Effector memory CD4-positive, alpha-beta T cell (primary cell): ENCODE data around the gene METTL25.

ENCODE experiments used
- DNase-seq, 3 donors: peaks; one replicate each; pipeline ENCODE4 v3.0.0-alpha.2; 2020
- H3K27ac ChIP-seq: 2 replicates; pipeline ENCODE4 v1.7.0; 2013; ENCODE audit warnings: mild to moderate bottlenecking, low read length, moderate library complexity; ENCODE audit not compliant: insufficient read depth, poor library complexity, severe bottlenecking
- H3K27me3 ChIP-seq: replicated peaks from 2 replicates; pipeline ENCODE4 v1.7.0; 2013; ENCODE audit warnings: mild to moderate bottlenecking, low read length; ENCODE audit not compliant: insufficient read depth, control insufficient read depth, poor library complexity, severe bottlenecking
- H3K36me3 ChIP-seq: 2 replicates; pipeline ENCODE4 v1.7.0; 2013; ENCODE audit warnings: mild to moderate bottlenecking, low read length, moderate library complexity; ENCODE audit not compliant: control insufficient read depth, insufficient read depth
- H3K4me1 ChIP-seq: 2 replicates; pipeline ENCODE4 v1.7.0; 2013; ENCODE audit warnings: low read length, mild to moderate bottlenecking; ENCODE audit not compliant: control insufficient read depth, insufficient read depth, poor library complexity, severe bottlenecking
- H3K4me3 ChIP-seq: 2 replicates; pipeline ENCODE4 v1.7.0; 2013; ENCODE audit warnings: low read length, low read depth, mild to moderate bottlenecking; ENCODE audit not compliant: insufficient read depth, poor library complexity, severe bottlenecking
- H3K9me3 ChIP-seq: 2 replicates; pipeline ENCODE4 v1.7.0; 2013; ENCODE audit warnings: mild to moderate bottlenecking, low read length, moderate library complexity; ENCODE audit not compliant: control insufficient read depth

METTL25 gene

GRCh38 chr12:82398879-82399278 lies 40.5 kb downstream of the METTL25 start:
- Histone ChIP-seq H3K36me3 (peaks cover 5% of the 10 kb centered on the region), H3K4me1 (no peaks in the 10 kb centered on the region), H3K27ac (no peak overlapping the region), H3K9me3 (no peaks in the 10 kb centered on the region), H3K4me3 (no peak overlapping the region), H3K27me3 (no peaks in the 10 kb centered on the region)
- DNase-seq: no peak

- Histone ChIP-seq H3K9me3 (no peaks in the 10 kb centered on the region), H3K36me3 (peaks cover 5% of the 10 kb centered on the region), H3K27me3 (no peaks in the 10 kb centered on the region), H3K4me3 (no peak overlapping the region), H3K4me1 (no peaks in the 10 kb centered on the region), H3K27ac (no peak overlapping the region)
- DNase-seq: no peak
These were observed 42.5 kb downstream of the METTL25 start for GRCh38 chr12:82400819-82401218.

- Histone ChIP-seq H3K36me3 (no peaks in the 10 kb centered on the region), H3K4me1 (no peaks in the 10 kb centered on the region), H3K4me3 (no peak overlapping the region), H3K27ac (no peak overlapping the region), H3K9me3 (no peaks in the 10 kb centered on the region), H3K27me3 (no peaks in the 10 kb centered on the region)
- no peak for DNase-seq
These were observed 48.3 kb downstream of the METTL25 start for GRCh38 chr12:82406651-82407050.

GRCh38 chr12:82407481-82407880 lies 49.2 kb downstream of the METTL25 start:
- H3K4me3 ChIP-seq: no peak overlapping the region
- no peak for DNase-seq
- no peaks in the 10 kb centered on the region for H3K27me3 ChIP-seq
- H3K36me3 ChIP-seq: no peaks in the 10 kb centered on the region
- H3K27ac ChIP-seq: no peak overlapping the region
- H3K4me1 ChIP-seq: no peaks in the 10 kb centered on the region
- no peaks in the 10 kb centered on the region for H3K9me3 ChIP-seq

- no peak overlapping the region for H3K27ac ChIP-seq
These were observed 50.5 kb downstream of the METTL25 start for GRCh38 chr12:82408844-82409243.

GRCh38 chr12:82411546-82412230 lies 53.4 kb downstream of the METTL25 start:
- no peak overlapping the region for H3K27ac ChIP-seq
- no peak overlapping the region for H3K4me3 ChIP-seq
- H3K27me3 ChIP-seq: no peaks in the 10 kb centered on the region
- no peak for DNase-seq
- no peaks in the 10 kb centered on the region for H3K9me3 ChIP-seq
- H3K4me1 ChIP-seq: no peaks in the 10 kb centered on the region
- no peaks in the 10 kb centered on the region for H3K36me3 ChIP-seq

More at GRCh38 chr12:82408844-82409243, 50.5 kb downstream of the METTL25 start:
- Histone ChIP-seq H3K4me1 (no peaks in the 10 kb centered on the region), H3K27me3 (no peaks in the 10 kb centered on the region), H3K9me3 (no peaks in the 10 kb centered on the region), H3K4me3 (no peak overlapping the region), H3K36me3 (no peaks in the 10 kb centered on the region)
- no peak for DNase-seq

- Histone ChIP-seq H3K36me3 (no peaks in the 10 kb centered on the region), H3K27ac (no peak overlapping the region), H3K4me3 (no peak overlapping the region), H3K27me3 (no peaks in the 10 kb centered on the region), H3K9me3 (no peaks in the 10 kb centered on the region), H3K4me1 (no peaks in the 10 kb centered on the region)
- DNase-seq: no peak
These were observed 53.9 kb downstream of the METTL25 start for GRCh38 chr12:82412246-82412645.

- no peak for DNase-seq
- no peaks in the 10 kb centered on the region for H3K4me1 ChIP-seq
- no peak overlapping the region for H3K27ac ChIP-seq
- no peaks in the 10 kb centered on the region for H3K36me3 ChIP-seq
- H3K4me3 ChIP-seq: no peak overlapping the region
- H3K9me3 ChIP-seq: no peaks in the 10 kb centered on the region
- no peaks in the 10 kb centered on the region for H3K27me3 ChIP-seq
These were observed 55.7 kb downstream of the METTL25 start for GRCh38 chr12:82414044-82414443.

GRCh38 chr12:82414926-82415325 lies 56.6 kb downstream of the METTL25 start:
- H3K27ac ChIP-seq: no peak overlapping the region
- no peak for DNase-seq
- no peaks in the 10 kb centered on the region for H3K9me3 ChIP-seq
- H3K36me3 ChIP-seq: no peaks in the 10 kb centered on the region
- no peaks in the 10 kb centered on the region for H3K4me1 ChIP-seq
- no peak overlapping the region for H3K4me3 ChIP-seq
- no peaks in the 10 kb centered on the region for H3K27me3 ChIP-seq

- no peak for DNase-seq
- H3K27ac ChIP-seq: no peak overlapping the region
- H3K4me3 ChIP-seq: no peak overlapping the region
- no peaks in the 10 kb centered on the region for H3K27me3 ChIP-seq
- H3K9me3 ChIP-seq: no peaks in the 10 kb centered on the region
- no peaks in the 10 kb centered on the region for H3K4me1 ChIP-seq
- H3K36me3 ChIP-seq: no peaks in the 10 kb centered on the region
These were observed 57.1 kb downstream of the METTL25 start for GRCh38 chr12:82415402-82415801.
